ENCODE data around the gene CTSZ. TPM values are rescaled to one million over a fixed set of nuclear protein-coding genes. Genes with fewer than 3 reads are reported as not detected.

Gene CTSZ
- total and polyA plus RNA-seq, 10 of the 15 experiments (the other 5 are each of a cell fraction or from before 2014, with no cell fraction given), result 6.0 to 301 (median 154) TPM

DNA sequence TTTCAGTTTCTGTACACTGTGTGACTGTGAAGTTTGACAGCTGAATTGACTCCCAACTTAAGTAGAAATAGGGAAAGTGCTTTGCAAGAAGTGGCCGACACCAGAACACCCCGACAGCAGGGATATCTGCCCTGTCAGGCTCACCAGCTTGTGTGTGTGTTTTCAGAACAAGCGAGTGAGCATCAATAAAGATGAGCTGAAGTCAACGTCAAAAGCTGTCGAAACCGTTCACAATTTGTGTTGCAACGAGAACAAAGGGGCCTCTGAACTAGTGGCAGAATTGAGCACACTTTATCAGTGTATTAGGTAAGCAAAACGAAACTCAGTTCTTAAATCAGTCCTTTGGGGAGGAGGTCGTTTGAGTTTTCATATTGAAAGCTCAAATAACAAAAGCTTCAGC, 15.3 kb downstream of the CTSZ start:
- TF ChIP-seq PAX8 (IDR thresholded peaks at IDR 0.05), result no peak
- no peak for TF ChIP-seq POLR2AphosphoS5 (IDR thresholded peaks at IDR 0.05; ENCODE audit: low read length)
- TF ChIP-seq STAT3 (IDR thresholded peaks at IDR 0.05; ENCODE audit: low read depth, low read length), result no peak
- Histone ChIP-seq H3K79me2 (ENCODE audit: control insufficient read depth, insufficient read depth, low read length) (no peaks in the 10 kb centered on the region), H3K27ac (ENCODE audit: control insufficient read depth, insufficient read depth) (no peak overlapping the region), H3K4me2 (ENCODE audit: control insufficient read depth, insufficient read depth) (no peak overlapping the region), H3K4me1 (ENCODE audit: control insufficient read depth, insufficient read depth, low read length) (peaks cover 14% of the 10 kb centered on the region), H3K9me3 (replicated peaks; ENCODE audit: control insufficient read depth, insufficient read depth, low read length) (no peaks in the 10 kb centered on the region), H2AFZ (ENCODE audit: control insufficient read depth, low read depth, low read length) (no peak overlapping the region), H3K27me3 (replicated peaks in 1 of 2; ENCODE audit: control insufficient read depth in 2 of 2, insufficient read depth in 2 of 2, low read length in 1 of 2) (no peaks in the 10 kb centered on the region), H4K20me1 (ENCODE audit: control insufficient read depth, insufficient read depth) (no peaks in the 10 kb centered on the region; the same call in 1 of the 2 replicates), H3K9ac (ENCODE audit: control insufficient read depth, insufficient read depth, low read length) (no peak overlapping the region), H3K36me3 (ENCODE audit: control insufficient read depth in 2 of 2, insufficient read depth in 2 of 2, low read length in 1 of 2) (peaks cover 50 to 66% of the 10 kb centered on the region in 2 experiments), H3K4me3 (no peak overlapping the region)
- DNase-seq (ENCODE audit: low read depth, low spot score) (no peak), ATAC-seq (no peak), FAIRE-seq (no peak)
- ChIA-PET RAD21 (ENCODE audit: unreplicated experiment) (interaction anchor here (0.8 kb wide), 1 partner anchor 9 kb away, joined by 5 read pairs; no protein-coding TSS in a partner anchor), SMC1A (ENCODE audit: uncharacterized antibody, unreplicated experiment) (no interaction called here), POLR2A (interaction anchor here (1.9 kb wide), 1 partner anchor 8 kb away, joined by 11 read pairs; no protein-coding TSS in a partner anchor), CTCF (interaction anchor here (1.6 kb wide), 1 partner anchor 121 kb away, joined by 4 read pairs; no protein-coding TSS in a partner anchor)
- BruUV-seq (replicated peaks), result no TSS peak
- 62% methylated on average over 9 of the region's 9 CpGs for WGBS (ENCODE audit: insufficient coverage, insufficient replicate concordance, low lambda C conversion rate, missing lambda C conversion rate)
- in situ Hi-C loops (cut with MboI) (no loop called here), intact Hi-C loops (cut with micrococcal nuclease; ENCODE audit: unreplicated experiment) (no loop called here)

DNA sequence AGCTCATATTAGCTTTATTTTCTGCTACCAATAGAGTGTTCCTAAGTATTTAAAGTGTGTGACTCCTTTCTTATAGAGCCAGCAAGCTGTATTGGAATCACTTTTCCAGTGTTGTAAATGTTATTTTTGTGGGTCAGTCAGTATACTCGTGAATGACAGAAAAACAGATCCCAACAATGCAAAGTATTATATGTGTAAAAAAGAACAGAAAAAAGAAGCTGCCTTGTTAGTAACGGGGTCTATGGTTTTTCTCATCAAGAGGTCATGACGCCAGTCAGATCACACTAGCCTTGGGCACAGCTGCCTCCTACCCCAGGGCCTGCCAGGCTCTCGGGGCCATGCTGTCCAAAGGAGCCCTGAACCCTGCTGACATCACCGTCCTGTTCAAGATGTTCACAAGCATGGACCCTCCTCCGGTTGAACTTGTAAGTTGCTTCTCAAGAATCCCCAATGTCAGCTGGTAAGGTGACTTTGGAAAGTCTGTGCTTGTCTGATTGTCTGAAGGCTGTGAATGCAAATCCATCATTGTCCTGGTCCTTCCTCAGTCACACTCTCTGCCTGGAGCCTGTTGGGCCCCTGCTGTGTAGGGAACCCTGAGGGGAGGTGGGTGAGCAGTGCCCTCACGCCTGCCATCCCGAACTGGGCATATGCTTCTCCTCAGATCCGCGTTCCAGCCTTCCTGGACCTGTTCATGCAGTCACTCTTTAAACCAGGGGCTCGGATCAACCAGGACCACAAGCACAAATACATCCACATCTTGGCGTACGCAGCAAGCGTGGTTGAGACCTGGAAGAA, 16.2 kb downstream of the CTSZ start:
- Histone ChIP-seq H4K20me1 (ENCODE audit: control insufficient read depth, insufficient read depth) (no peaks in the 10 kb centered on the region; the same call in 1 of the 2 replicates), H2AFZ (ENCODE audit: control insufficient read depth, low read depth, low read length) (no peak overlapping the region), H3K36me3 (ENCODE audit: control insufficient read depth in 2 of 2, insufficient read depth in 2 of 2, low read length in 1 of 2) (peaks cover 45 to 61% of the 10 kb centered on the region in 2 experiments), H3K9me3 (replicated peaks; ENCODE audit: control insufficient read depth, insufficient read depth, low read length) (no peaks in the 10 kb centered on the region), H3K79me2 (ENCODE audit: control insufficient read depth, insufficient read depth, low read length) (peaks cover 2% of the 10 kb centered on the region), H3K27ac (ENCODE audit: control insufficient read depth, insufficient read depth) (no peak overlapping the region), H3K9ac (ENCODE audit: control insufficient read depth, insufficient read depth, low read length) (no peak overlapping the region), H3K4me1 (ENCODE audit: control insufficient read depth, insufficient read depth, low read length) (peaks cover 14% of the 10 kb centered on the region), H3K27me3 (replicated peaks in 1 of 2; ENCODE audit: control insufficient read depth in 2 of 2, insufficient read depth in 2 of 2, low read length in 1 of 2) (no peaks in the 10 kb centered on the region), H3K4me3 (no peak overlapping the region), H3K4me2 (ENCODE audit: control insufficient read depth, insufficient read depth) (no peak overlapping the region)
- no peak for DNase-seq (ENCODE audit: low read depth, low spot score)
- ChIA-PET POLR2A (interaction anchor here (0.5 to 1.4 kb wide), 3 partner anchors 8 to 114 kb away, joined by 3 to 4 read pairs (median 4); partner anchors contain the start of gene NELFCD), CTCF (interaction anchor here (1.1 kb wide), 1 partner anchor 121 kb away, joined by 4 read pairs; no protein-coding TSS in a partner anchor), SMC1A (ENCODE audit: uncharacterized antibody, unreplicated experiment) (interaction anchor here (0.6 kb wide), 1 partner anchor 104 kb away, joined by 3 read pairs; no protein-coding TSS in a partner anchor), RAD21 (ENCODE audit: unreplicated experiment) (interaction anchor here (0.8 kb wide), 1 partner anchor 8 kb away, joined by 5 read pairs; no protein-coding TSS in a partner anchor)
- WGBS (ENCODE audit: insufficient coverage, insufficient replicate concordance, low lambda C conversion rate, missing lambda C conversion rate), result 98% methylated on average over 14 of the region's 14 CpGs
- in situ Hi-C loops (cut with MboI), result no loop called here
- ATAC-seq, result no peak
- intact Hi-C loops (cut with micrococcal nuclease; ENCODE audit: unreplicated experiment), result no loop called here
- TF ChIP-seq POLR2A (IDR thresholded peaks at IDR 0.05; ENCODE audit: low read depth, low read length) (peak; percentile 57), POLR2AphosphoS5 (IDR thresholded peaks at IDR 0.05; ENCODE audit: low read length) (0 out of 2 replicates have a peak, but pooled peaks have one; percentile 27), CREM (IDR thresholded peaks at IDR 0.05; ENCODE audit: low read depth) (no peak)
- no TSS peak for BruUV-seq (replicated peaks)
- no peak for FAIRE-seq

Data from GM12878 (cell line).